Left renal pelvis (tissue), 4 donors: Measurements from ENCODE around the gene STK24. TPM values are rescaled to one million over a fixed set of nuclear protein-coding genes. Genes with fewer than 3 reads are reported as not detected.
A peak's percentile ranks its signal among the peaks of the same experiment; 100 is the strongest.
"Not testable (repeated sequence)": the region's sequence is repeated elsewhere in the genome, so short reads cannot be mapped to it uniquely, and the experiment has no call there.

Experiments
- DNase-seq, 4 donors: peaks; one replicate each; pipeline ENCODE4 v3.0.0-alpha.2; 2013; ENCODE audit warnings: low read depth in 4 of 4, low spot score in 3 of 4
- polyA plus RNA-seq, 4 donors: library from polyadenylated mRNA; unstranded; fragments of 120-200 nt; gene quantifications; one replicate each; pipeline ENCODE4 v1.2.1, GENCODE V29; 2013; ENCODE audit not compliant: insufficient read length in 4 of 4

Gene STK24
- polyA plus RNA-seq: 100 to 1,000 TPM in 3 of 4 donors, 10 to 100 TPM in 1; 58.0 to 134 (median 123) TPM

- peak in 1 of 4 donors; percentile 71 for DNase-seq
Measured at GRCh38 chr13:98576963-98577835, at the start of gene STK24. STK24 (minus strand) TSS chr13:98577107; CDS start chr13:98576786, 321 bp downstream.

GRCh38 chr13:98626298-98626935, 49.5 kb upstream of the STK24 start:
- DNase-seq: no peak

DNA sequence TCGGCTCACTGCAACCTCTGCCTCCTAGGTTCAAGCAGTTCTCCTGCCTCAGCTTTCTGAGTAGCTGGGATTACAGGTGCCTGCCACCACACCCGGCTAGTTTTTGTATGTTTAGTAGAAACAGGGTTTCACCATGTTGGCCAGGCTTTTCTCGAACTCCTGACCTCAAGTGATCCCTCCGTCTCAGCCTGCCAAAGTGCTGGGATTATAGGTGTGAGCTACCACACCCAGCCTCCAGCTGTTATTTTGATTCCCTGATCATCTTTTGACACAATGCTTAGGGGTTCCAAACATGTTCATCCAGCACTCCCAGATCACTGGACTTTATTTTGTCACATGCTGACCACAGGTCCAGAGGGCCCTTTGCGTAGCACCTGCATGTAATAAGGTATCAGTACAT, 47.7 kb upstream of the STK24 start:
- DNase-seq: not testable (repeated sequence)

DNA sequence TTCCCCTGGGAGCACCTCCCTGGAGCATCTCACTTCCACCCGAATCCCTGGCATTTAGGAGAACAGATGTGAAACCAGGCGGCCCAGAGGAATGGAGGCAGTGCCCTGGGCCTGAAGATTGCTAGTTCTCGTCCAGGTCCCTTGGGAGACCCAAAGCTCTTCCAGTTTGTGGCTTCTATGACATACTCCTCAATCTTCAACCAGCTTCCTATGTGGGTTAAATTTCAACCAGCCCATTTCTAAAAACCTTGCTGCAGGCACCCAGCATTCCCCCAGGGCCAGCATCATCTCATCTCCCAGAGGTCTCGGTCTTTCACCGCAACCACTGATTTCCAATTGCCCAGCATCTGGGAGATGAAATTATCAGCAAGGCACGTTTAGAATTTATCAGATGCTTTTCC, 46.0 kb upstream of the STK24 start:
- no peak for DNase-seq

DNA sequence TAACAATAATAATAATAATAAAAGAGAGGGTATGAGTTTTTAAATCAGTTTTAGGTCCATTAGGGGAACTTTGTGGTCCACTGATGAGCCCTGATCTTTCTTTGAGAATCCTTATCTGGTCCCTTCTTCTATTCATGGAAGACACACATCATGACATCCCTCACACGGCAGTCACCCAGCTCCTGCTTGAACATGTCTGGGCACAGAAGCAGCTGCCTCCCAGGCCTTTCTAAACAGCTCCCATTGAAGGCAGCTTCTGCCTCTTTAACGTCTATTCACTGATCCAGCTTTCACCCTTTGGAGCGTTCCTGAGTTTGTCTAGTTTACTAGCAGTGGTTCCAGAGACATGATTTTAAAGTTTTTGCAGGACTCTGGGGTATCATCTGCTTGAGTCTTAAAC, 42.6 kb upstream of the STK24 start:
- no peak for DNase-seq

DNA sequence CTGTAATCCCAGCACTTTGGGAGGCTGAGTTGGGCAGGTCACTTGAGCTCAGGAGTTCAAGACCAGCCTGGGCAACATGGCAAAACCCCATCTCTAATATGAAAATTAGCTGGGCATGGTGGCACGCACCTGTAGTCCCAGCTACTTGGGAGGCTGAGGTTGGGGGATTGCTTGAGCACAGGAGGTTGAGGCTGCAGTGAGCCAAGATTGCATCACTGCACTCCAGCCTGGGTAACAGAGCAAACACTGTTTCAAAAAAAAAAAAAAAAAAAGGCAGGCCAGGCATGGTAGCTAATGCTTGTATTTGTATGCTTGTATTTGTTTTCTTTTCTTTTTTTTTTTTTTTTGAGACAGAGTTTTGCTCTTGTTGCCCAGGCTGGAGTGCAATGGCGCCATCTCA, 38.7 kb upstream of the STK24 start:
- DNase-seq: not testable (repeated sequence)

GRCh38 chr13:98613591-98613990, 36.7 kb upstream of the STK24 start:
- DNase-seq: no peak

DNA sequence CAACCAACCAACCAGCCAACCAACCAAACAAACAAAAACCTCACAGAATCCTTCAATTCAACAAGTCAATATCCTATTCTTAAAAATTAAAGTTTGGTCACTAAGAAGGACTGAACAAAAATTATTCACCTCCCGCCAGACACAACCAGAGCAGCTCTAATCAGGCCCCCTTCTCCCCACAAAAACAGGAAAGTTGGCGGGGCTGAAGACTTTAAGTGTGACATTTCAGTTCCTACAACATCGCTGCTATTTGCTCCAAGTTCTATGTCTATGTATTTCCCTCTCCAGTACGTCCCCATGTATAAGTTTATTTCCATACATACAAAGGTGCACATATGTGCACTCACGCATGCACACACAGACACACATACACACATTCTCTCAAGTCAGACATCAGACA, 32.8 kb upstream of the STK24 start:
- no peak for DNase-seq

DNA sequence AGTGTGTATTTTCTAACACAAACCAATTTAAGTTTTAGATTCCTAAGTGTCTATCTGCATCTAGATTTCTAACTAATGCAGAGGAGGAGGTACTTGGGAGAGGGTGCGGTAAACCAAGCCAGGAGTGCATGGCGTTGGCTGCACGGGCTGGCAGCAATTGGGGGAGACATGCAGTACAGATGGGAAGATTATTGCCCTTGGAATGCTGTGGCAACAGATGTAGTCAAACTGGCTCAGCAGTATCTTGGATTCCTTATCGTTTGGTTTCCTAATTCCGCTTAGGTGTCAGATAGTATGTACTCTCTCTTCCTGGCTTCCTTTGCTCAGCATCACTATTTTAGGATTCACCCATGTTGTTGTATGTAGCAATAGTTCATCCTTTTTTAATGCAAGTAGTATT, 29.4 kb upstream of the STK24 start:
- DNase-seq: no peak

GRCh38 chr13:98599502-98600328, 22.8 kb upstream of the STK24 start:
- DNase-seq: no peak

- DNase-seq: no peak
Measured at GRCh38 chr13:98598043-98598442, 21.1 kb upstream of the STK24 start.

GRCh38 chr13:98595134-98595533, 18.2 kb upstream of the STK24 start:
- DNase-seq: no peak

- no peak for DNase-seq
Measured at GRCh38 chr13:98592362-98592732, 15.4 kb upstream of the STK24 start.

GRCh38 chr13:98591721-98592361, 14.9 kb upstream of the STK24 start:
- DNase-seq: no peak

GRCh38 chr13:98590471-98590870, 13.6 kb upstream of the STK24 start:
- DNase-seq: not testable (repeated sequence)

DNA sequence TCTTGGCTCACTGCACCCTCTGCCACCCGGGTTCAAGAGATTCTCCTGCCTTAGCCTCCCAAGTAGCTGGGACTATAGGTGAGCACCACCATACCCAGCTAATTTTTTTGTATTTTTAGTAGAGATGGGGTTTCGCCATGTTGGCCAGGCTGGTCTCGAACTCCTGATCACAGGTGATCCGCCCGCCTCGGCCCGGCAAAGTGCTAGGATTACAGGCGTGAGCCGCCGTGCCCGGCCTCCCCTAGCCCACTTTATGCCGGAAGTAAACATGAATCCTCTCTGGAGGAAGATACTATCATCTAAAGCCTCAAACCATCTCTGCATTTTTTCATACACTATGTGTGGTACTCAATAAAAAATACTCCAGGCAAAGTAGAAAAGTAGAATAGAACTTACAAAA, 12.6 kb upstream of the STK24 start:
- not testable (repeated sequence) for DNase-seq

DNA sequence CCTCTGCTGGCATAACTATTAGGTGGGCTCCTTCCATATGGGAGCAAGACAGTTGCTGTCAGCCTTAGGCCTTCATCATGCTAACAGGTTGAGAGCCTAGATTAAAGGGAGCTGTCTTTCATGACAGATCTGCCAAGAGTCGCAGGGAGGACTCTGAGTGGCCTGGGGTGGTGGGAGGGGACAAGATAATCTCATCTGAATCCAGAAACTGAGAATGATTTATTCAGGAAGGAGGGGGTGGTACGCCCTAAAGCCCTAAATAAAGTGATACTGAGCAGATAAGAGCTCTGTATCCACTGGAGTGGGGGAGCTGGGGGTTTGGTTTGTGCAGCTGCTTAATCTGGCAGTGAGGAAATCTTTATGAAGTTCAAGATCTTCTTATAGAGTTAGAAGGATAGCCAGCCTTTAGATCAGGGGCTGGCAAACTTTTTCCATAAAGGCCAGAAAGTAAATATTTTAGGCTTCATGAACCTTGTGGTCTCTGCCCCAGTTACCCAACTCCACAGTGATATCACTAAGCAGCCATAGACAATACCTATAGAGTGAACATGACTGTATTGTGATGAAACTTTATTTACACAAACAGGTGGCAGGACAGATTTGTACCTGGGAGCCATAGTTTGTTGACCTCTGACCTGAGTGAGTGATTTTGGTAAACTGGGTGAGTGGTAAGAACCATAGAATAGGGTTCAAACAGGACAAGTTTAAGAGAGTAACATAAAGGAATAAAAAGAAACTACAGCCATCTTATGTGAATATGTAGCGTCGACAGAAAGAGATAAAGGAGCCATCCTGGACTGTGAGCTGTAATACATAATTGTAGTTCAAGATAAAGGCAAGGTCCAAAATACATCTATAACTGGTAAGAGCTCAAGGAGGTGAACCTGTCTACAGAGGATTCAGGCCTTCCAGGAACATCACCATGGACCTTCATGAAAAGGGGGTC, 9.8 kb upstream of the STK24 start:
- no peak for DNase-seq

DNA sequence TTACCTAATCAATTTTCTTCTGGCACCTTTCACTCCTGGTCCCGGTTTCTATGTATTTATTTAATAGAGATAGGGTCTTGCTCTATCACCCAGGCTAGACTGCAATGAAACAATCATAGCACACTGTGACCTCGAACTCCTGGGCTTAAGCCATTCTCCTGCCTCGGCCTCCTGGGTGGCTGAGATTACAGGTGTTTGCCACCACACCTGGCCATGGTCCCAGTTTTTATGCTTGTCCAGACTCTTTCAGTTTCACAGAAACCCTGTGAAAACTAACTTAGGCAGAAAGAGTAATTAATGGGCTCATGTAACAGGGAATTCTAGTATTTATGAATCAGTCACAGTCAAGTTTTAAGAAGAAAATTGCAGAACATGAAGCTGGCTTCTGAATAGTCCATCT, 9.0 kb upstream of the STK24 start:
- DNase-seq: no peak

DNA sequence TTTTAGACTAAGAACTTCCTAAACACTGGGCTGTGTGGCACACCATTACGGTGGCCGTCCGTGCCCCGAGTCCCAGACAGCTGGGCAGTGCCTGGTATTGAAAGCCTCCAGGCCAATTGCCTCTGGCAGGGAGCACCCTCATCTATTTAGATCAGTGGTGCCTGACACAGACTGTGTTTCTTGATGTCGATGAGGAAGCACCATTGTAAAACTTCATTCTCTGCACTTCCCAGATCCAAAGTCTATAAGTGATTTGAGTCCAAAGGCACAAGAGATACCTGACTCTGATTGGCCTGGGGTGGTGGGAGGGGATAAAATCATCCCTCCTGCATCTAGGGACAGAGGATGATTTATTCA, 8.5 kb upstream of the STK24 start:
- DNase-seq: no peak
